ENCODE results near the gene UBL7.
A peak's percentile ranks its signal among the peaks of the same experiment; 100 is the strongest.

GRCh38 chr15:74505837-74506514, 45.0 kb upstream of the UBL7 start:
- no peak for TF ChIP-seq POLR2AphosphoS5 (IDR thresholded peaks at IDR 0.05; ENCODE audit: low read depth, low read length)
- peak in 1 of 2 experiments; percentile 46; a peak in 1 of 4 replicates for TF ChIP-seq REST (IDR thresholded peaks at IDR 0.05; ENCODE audit: insufficient read depth in 1 of 2, low read depth in 2 of 2, low read length in 2 of 2)
- TF ChIP-seq SIN3A (IDR thresholded peaks at IDR 0.05; ENCODE audit: borderline replicate concordance, insufficient read depth, low read length): 0 out of 2 replicates have a peak, but pooled peaks have one; percentile 30
- TF ChIP-seq FOXP2 (optimal IDR thresholded peaks at IDR 0.05; ENCODE audit: borderline replicate concordance, extremely low read depth, extremely low read length, insufficient read depth): no peak
- TF ChIP-seq TAF1 (IDR thresholded peaks at IDR 0.05; ENCODE audit: borderline replicate concordance, insufficient read depth, low read length): no peak
